Measurements from ENCODE around the gene FAM171A1.

- TF ChIP-seq, protein P1, sequence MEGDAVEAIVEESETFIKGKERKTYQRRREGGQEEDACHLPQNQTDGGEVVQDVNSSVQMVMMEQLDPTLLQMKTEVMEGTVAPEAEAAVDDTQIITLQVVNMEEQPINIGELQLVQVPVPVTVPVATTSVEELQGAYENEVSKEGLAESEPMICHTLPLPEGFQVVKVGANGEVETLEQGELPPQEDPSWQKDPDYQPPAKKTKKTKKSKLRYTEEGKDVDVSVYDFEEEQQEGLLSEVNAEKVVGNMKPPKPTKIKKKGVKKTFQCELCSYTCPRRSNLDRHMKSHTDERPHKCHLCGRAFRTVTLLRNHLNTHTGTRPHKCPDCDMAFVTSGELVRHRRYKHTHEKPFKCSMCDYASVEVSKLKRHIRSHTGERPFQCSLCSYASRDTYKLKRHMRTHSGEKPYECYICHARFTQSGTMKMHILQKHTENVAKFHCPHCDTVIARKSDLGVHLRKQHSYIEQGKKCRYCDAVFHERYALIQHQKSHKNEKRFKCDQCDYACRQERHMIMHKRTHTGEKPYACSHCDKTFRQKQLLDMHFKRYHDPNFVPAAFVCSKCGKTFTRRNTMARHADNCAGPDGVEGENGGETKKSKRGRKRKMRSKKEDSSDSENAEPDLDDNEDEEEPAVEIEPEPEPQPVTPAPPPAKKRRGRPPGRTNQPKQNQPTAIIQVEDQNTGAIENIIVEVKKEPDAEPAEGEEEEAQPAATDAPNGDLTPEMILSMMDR (IDR thresholded peaks at IDR 0.05) = no peak
- no peak for TF ChIP-seq POLR2AphosphoS5 (IDR thresholded peaks at IDR 0.05)
- no peak for TF ChIP-seq POLR2A (IDR thresholded peaks at IDR 0.05)
Measured at GRCh38 chr10:15290671-15291070, 80.4 kb downstream of the FAM171A1 start.

Data from prostate gland (tissue), 2 donors.